Measurements from ENCODE around the gene RPL41. TPM values are rescaled to one million over a fixed set of nuclear protein-coding genes. Genes with fewer than 3 reads are reported as not detected.

The RPL41 gene
- total and polyA plus RNA-seq, 2 donors, result 2,071 to 5,547 TPM

DNA sequence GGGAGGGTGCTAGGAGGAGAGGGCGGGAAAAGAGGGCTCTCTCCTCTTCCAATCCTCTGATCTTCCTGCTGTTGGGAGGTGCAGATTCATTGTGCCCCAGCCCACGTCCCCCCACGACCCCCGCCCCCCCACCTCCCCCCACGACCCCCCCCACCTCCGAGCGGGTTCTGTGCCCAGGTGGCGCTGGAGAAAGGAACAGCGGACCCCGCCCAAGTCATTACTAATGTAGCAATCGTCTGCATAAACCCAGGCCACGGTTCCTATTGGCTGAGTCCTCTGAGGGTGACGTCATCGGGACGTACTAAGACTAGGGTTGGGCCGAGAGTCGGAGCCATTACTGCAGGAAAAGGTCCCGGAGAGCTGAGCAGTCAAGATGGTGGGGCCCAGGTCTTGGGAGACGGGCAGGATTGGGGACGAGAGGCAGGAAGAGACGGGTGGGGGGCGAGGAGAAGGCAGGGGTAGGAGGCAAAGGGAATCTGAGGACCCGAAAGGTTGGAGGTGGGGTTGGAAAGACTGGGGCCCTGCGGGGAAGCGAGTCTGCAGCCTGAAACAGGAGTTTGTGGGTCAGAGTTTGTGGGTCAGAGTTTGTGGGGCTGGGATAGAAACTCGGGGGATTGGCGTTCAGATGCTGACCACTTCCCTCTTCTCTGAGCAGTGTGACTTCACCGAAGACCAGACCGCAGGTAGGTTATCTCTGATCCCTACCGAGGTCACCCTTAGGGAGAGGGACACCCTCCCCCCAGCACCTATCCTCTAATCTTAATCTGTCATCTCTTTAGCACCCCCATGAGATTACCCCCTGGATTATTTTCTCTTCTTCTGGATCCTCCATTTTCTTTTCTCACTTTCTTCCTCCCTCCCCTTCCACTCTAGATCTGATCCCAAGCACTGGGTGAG, 41.8 kb downstream of the RPL41 start, which contains the start of gene MYL6:
TSS of gene MYL6 (plus strand) at position 331 of the 897 bp plus-strand sequence. CDS start at position 374, 43 bp downstream.
- H3K27ac ChIP-seq (ENCODE audit: low read depth), result peak within 1 kb of the TSS; percentile 100
- peak; percentile 98 for DNase-seq (ENCODE audit: extremely low spot score)
- under 1% methylated on average over 30 of the region's 30 CpGs for WGBS
- H3K36me3 ChIP-seq (ENCODE audit: insufficient read depth), result peaks cover 3% of the 10 kb centered on the region
- peak within 1 kb of the TSS; percentile 68 for H3K4me3 ChIP-seq (ENCODE audit: low read depth, low read length)
- H3K4me1 ChIP-seq (ENCODE audit: insufficient read depth), result no peaks in the 10 kb centered on the region

DNA sequence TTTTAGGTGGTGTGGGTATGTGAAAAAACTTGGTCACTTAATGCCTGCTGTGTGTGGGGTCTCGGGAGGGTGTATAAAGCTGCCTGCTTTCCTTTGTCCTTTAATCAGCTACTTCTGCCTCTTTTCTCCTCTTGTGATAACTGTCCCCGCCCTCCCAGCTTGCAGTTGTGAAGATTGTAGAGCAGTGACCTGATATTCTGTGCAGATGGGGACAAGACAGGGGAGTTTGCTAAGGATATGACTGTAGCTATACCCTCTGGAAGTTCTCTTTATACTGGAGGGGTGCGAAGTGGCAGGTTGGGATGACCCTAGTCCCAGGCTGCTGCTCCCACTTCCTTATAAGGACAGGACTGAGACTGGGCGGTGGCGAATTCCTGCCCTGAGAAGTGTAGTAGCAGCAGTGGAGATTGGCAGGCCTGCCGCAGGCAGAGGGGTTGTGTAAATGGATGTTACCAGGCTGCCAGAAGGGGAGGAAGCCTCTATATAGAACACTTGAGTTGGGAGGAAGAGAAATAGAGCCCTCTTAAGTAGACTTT, 42.6 kb downstream of the RPL41 start:
- WGBS, result under 1% methylated on average over 6 of the region's 6 CpGs
- H3K36me3 ChIP-seq (ENCODE audit: insufficient read depth), result peaks cover 6% of the 10 kb centered on the region
- H3K4me3 ChIP-seq (ENCODE audit: low read depth, low read length), result peak overlapping the region; percentile 68
- peak overlapping the region; percentile 100 for H3K27ac ChIP-seq (ENCODE audit: low read depth)
- DNase-seq (ENCODE audit: extremely low spot score), result peak; percentile 26
- H3K4me1 ChIP-seq (ENCODE audit: insufficient read depth), result no peaks in the 10 kb centered on the region

DNA sequence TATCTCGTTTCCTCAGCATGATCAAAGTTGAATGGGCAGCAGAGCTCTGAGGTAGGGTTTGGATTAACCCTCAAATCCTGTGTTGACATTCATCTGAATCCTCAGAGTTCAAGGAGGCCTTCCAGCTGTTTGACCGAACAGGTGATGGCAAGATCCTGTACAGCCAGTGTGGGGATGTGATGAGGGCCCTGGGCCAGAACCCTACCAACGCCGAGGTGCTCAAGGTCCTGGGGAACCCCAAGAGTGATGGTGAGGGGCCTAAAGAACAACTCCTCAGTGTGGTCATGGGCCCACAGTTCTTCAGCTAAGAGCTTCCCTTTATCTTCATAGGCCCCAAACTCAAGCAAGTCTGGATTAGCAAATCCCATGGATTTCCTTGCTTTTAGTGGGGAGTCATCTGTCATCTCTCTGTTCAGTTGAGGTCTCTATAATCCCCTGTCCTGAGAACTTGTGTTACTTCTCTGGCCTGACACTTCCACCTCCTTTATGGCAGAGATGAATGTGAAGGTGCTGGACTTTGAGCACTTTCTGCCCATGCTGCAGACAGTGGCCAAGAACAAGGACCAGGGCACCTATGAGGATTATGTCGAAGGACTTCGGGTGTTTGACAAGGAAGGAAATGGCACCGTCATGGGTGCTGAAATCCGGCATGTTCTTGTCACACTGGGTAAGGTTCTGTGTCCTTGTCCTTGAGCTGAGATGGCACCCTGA, 43.2 kb downstream of the RPL41 start:
- peak overlapping the region; percentile 68 for H3K4me3 ChIP-seq (ENCODE audit: low read depth, low read length)
- H3K36me3 ChIP-seq (ENCODE audit: insufficient read depth), result peaks cover 6% of the 10 kb centered on the region
- no peaks in the 10 kb centered on the region for H3K4me1 ChIP-seq (ENCODE audit: insufficient read depth)
- H3K27ac ChIP-seq (ENCODE audit: low read depth), result peak overlapping the region; percentile 100
- WGBS, result 17% methylated on average over 8 of the region's 8 CpGs
- no peak for DNase-seq (ENCODE audit: extremely low spot score)

DNA sequence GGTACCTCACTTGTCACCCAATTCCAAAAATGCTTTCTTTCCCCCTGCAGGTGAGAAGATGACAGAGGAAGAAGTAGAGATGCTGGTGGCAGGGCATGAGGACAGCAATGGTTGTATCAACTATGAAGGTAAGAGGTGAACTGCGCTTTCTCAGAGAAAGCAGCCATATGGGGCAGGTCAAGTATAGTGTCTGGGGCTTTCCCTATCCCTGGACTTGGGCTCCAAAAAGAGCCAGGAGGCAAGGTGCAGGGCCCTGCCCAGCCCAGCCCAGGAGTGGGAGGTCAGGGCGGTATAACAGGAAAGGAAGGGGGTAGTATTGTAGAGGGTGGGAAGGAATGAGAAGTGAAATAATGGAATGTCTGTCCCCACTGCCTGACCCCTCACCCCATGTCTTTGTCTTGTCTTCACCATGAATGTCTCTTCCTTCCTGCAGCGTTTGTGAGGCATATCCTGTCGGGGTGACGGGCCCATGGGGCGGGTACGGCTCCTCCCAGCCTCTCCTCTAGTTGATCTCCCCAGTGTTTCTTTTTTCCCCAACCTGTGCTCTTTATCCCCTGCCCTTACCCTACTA, 43.8 kb downstream of the RPL41 start:
- WGBS, result 23% methylated on average over 7 of the region's 7 CpGs
- no peaks in the 10 kb centered on the region for H3K4me1 ChIP-seq (ENCODE audit: insufficient read depth)

DNA sequence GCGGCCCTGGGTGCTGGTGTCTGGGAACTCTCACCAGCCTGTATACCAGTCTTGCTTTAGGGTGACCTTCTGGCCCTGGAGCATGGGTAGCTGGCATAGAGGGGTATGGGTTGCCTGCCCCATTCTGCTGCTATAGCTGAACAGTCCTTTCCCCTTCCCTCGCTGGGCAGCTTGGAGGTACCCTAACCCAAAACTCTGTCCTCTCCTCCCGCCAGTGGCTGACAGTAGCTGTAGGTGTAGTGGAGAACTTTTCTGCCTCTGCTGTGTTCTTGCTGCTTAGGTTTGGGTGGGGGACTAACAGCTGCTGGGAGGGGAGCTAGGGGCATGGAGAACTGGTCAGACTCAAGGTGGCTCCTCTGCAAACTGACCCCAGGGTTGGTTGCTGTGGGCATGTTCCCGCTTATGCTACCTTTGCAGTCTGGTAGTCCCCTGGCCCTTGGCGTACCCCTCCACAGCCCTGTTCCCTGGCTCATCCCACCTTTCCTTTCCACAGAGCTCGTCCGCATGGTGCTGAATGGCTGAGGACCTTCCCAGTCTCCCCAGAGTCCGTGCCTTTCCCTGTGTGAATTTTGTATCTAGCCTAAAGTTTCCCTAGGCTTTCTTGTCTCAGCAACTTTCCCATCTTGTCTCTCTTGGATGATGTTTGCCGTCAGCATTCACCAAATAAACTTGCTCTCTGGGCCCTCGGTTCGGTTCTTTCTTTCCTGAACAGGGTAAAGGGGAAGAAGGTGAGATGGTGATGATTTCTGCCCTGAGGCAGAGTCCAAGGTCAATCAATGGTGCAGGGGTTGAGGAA, 44.7 kb downstream of the RPL41 start:
- DNase-seq (ENCODE audit: extremely low spot score), result no peak
- H3K36me3 ChIP-seq (ENCODE audit: insufficient read depth), result peaks cover 10% of the 10 kb centered on the region
- H3K4me1 ChIP-seq (ENCODE audit: insufficient read depth), result no peaks in the 10 kb centered on the region
- peak overlapping the region; percentile 9 for H3K4me3 ChIP-seq (ENCODE audit: low read depth, low read length)
- peak overlapping the region; percentile 100 for H3K27ac ChIP-seq (ENCODE audit: low read depth)
- WGBS, result 47% methylated on average over 11 of the region's 11 CpGs

More for the DNA sequence above, 43.8 kb downstream of the RPL41 start:
- H3K36me3 ChIP-seq (ENCODE audit: insufficient read depth), result peaks cover 8% of the 10 kb centered on the region
- no peak for DNase-seq (ENCODE audit: extremely low spot score)
- H3K4me3 ChIP-seq (ENCODE audit: low read depth, low read length), result peak overlapping the region; percentile 68
- H3K27ac ChIP-seq (ENCODE audit: low read depth), result peak overlapping the region; percentile 100

DNA sequence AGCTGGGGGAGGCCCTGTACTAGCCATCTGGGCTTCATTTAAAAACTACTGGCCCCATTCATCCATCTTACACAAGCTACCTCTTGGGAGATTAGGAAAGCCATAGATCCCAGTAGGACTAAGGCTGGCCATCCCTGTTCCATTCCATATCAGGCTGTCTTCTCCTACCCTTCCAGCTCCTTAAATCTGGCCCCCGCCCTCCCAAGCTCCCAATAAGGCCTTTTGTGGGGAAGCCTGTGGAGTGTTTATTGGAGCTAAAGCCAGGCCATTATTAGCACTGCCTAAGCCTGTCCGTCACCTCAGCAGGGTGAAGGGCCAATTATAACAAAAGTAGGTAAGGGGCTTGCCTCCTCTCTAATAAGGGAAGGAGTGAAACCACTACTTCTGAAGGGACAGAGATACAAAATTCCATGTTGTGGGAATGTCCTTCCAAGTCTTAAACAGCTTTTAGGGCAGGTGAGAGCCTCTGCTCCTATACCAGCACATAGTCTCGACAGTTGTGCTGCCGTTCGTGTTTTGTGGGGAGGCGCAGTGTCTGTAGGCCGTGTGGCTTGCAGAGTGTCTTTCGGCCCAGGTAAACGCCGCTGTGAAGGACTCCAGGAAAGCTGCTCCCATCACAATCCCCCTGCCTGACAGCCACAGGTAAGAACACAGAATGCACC, 45.4 kb downstream of the RPL41 start:
- 47% methylated on average over 10 of the region's 10 CpGs for WGBS
- no peak for DNase-seq (ENCODE audit: extremely low spot score)
- H3K4me3 ChIP-seq (ENCODE audit: low read depth, low read length), result no peak overlapping the region
- H3K36me3 ChIP-seq (ENCODE audit: insufficient read depth), result peaks cover 10% of the 10 kb centered on the region
- no peak overlapping the region for H3K27ac ChIP-seq (ENCODE audit: low read depth)
- no peaks in the 10 kb centered on the region for H3K4me1 ChIP-seq (ENCODE audit: insufficient read depth)

DNA sequence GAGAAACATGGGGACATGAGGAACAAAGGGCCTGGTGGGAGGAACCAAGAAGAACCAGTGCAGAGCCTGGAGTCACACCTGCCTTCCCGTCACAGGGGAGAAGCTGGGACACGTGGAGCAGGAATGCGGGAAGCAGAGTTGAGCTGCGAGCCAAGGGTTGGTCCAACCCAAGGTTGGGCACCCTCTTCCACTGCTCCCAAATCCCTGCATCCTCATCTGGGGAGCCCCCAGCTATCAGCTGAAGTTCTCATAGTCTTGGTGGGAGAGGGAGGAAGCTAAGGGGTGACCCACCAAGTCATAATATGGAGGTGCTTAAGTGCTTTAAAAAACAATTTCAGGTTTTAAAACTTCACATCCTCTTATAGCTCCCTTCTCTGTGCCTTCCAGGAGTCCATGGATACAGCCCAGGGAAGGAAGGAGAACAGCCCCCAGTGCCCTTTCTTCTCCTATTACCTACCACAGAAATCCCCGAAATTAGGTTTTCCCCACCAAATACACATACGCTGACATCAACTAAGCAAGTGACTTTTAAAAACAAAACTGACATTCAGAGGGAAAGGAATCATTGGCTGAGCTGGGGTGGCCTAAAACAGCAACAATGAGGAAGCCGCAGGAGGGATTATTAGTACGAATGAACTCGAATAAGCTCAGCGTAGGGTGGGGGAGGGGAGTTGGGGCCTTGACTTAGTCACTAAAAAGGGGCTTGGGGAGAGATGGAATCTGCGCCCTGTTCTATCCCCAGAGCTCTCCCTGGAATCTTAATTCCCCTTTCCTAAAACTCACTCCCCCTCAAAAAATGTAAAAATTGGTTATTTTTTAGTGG, 46.2 kb downstream of the RPL41 start:
- 41% methylated on average over 11 of the region's 11 CpGs for WGBS
- Histone ChIP-seq H3K27ac (ENCODE audit: low read depth) (no peak overlapping the region), H3K4me3 (ENCODE audit: low read depth, low read length) (no peak overlapping the region), H3K36me3 (ENCODE audit: insufficient read depth) (peaks cover 10% of the 10 kb centered on the region), H3K4me1 (ENCODE audit: insufficient read depth) (no peaks in the 10 kb centered on the region)
- DNase-seq (ENCODE audit: extremely low spot score), result no peak

DNA sequence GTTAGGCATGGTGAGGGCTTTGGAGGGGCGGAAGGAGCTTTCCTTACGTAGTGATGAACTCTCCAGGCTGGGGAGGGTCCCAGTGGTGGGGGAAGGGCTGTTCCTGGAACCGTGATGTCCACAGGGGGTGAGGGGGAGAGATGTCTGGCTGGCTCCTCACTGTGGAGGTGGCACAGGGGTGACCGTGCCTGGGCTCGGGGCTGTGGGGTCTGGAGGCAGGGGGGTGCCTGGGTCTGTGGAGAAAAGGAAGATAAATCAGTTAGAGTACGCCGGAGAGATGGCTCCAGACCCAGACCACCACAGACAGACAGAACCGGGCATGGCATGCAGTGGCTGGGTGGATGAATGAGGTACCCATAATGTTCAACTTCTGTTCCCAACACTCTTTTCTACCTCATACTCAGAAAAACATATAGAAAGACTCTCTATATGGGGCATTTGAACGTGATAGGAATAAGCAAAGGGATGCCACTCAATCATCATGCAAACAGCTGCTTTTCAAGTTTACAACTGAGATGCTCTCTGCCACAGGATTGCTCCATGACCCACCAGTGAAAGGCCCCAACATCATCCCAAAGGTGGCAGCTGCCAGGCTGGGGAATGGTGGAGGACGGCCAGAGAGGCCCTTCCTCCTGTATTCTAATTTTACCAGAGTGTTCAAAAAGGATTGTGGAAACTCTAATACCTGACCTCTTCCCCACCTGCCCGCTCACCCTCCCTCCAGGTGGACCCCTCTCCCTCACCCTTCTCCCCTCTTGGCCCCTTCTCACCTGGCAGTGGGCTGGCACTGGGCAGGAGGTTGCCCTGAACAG, 47.3 kb downstream of the RPL41 start:
- WGBS, result 42% methylated on average over 11 of the region's 11 CpGs
- no peaks in the 10 kb centered on the region for H3K4me1 ChIP-seq (ENCODE audit: insufficient read depth)
- DNase-seq (ENCODE audit: extremely low spot score), result no peak
- no peak overlapping the region for H3K4me3 ChIP-seq (ENCODE audit: low read depth, low read length)
- H3K36me3 ChIP-seq (ENCODE audit: insufficient read depth), result peaks cover 10% of the 10 kb centered on the region
- no peak overlapping the region for H3K27ac ChIP-seq (ENCODE audit: low read depth)

DNA sequence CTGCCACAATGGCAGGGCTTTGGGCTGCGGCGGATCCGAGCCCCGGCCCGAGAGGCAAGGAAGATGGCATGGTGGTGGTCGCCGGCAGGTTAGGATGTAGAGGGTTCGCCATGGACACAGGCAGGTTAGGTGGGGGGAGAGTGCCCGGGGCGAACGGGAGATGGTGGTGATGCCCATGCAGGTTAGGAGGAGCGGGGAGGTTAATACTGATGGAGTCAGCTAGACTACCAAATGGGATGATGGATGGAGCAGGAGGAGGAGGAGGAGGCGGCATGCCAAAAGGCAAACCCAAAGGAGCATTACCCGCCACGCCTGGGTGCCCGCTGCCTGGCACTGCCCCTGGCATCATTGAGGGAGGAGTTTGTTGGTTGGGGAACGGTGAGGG, 47.9 kb downstream of the RPL41 start:
- Histone ChIP-seq H3K27ac (ENCODE audit: low read depth) (no peak overlapping the region), H3K4me3 (ENCODE audit: low read depth, low read length) (no peak overlapping the region), H3K36me3 (ENCODE audit: insufficient read depth) (peaks cover 10% of the 10 kb centered on the region), H3K4me1 (ENCODE audit: insufficient read depth) (no peaks in the 10 kb centered on the region)
- 90% methylated on average over 17 of the region's 17 CpGs for WGBS
- DNase-seq (ENCODE audit: extremely low spot score), result no peak

DNA sequence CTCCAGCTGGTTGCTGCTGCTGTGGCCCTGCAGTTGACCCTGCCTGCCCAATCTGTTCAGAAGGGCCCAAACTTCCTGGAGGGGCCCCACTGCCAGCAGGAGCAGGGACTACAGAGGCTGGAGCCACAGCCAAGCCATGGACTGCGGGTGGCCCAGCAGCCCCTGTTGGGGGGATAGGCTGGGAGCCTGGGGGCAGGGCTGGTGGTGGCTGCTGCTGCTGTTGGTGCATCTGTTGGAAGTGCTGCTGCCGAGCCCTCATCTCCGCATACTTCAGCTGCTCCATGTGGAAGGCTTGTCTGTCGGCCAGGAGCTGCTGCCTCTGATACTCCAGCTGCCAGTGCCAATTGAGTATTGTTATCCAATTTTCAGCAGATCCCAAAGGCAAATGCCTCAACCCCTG, 48.9 kb downstream of the RPL41 start:
- no peak overlapping the region for H3K4me3 ChIP-seq (ENCODE audit: low read depth, low read length)

More for the DNA sequence above, 48.9 kb downstream of the RPL41 start:
- Histone ChIP-seq H3K36me3 (ENCODE audit: insufficient read depth) (peaks cover 13% of the 10 kb centered on the region), H3K27ac (ENCODE audit: low read depth) (no peak overlapping the region), H3K4me1 (ENCODE audit: insufficient read depth) (no peaks in the 10 kb centered on the region)
- 54% methylated on average over 4 of the region's 4 CpGs for WGBS
- DNase-seq (ENCODE audit: extremely low spot score), result no peak
